H1 (cell line): ENCODE data around the gene ATG16L2. TPM values are rescaled to one million over a fixed set of nuclear protein-coding genes. Genes with fewer than 3 reads are reported as not detected.

Source experiments
- CTCF ChIA-PET: fragments of 300-600 bp; sonication (Branson Sonifier 250); formaldehyde crosslinking; loops from one replicate; lab custom pipeline; 2021; ENCODE audit not compliant: partially characterized antibody; lab: Charles Lee
- POLR2A ChIA-PET: fragments of 300-600 bp; sonication (Branson Sonifier 250); formaldehyde crosslinking; loops from one replicate; lab custom pipeline; 2021; ENCODE audit warnings: inconsistent platforms; ENCODE audit not compliant: partially characterized antibody; lab: Charles Lee
- DNase-seq, 2 experiments: peaks; one replicate each; pipeline versions ENCODE4 v3.0.0 to v3.0.0-alpha.2; 2010 to 2022; ENCODE audit warnings: low spot score in 2 of 2, low read depth in 1 of 2, mixed read lengths in 1 of 2
- FAIRE-seq: peaks from 2 replicates; lab custom pipeline; 2011; peaks lifted over from hg19 to GRCh38; lab: Jason Lieb, UNC
- H2AFZ ChIP-seq: 2 replicates; pipeline ENCODE4 v1.8.1; 2012; ENCODE audit warnings: low read length, inconsistent platforms
- H2AK5ac ChIP-seq: 2 replicates; pipeline ENCODE4 v1.6.1; 2013; ENCODE audit warnings: low read depth, low read length
- H2BK120ac ChIP-seq: replicated peaks from 2 replicates; pipeline ENCODE3; 2013; ENCODE audit warnings: low read depth, low read length, inconsistent platforms
- H2BK12ac ChIP-seq: 2 replicates; pipeline ENCODE4 v1.6.1; 2013; ENCODE audit warnings: low read depth, low read length
- H2BK15ac ChIP-seq: 2 replicates; pipeline ENCODE4 v1.6.1; 2013; ENCODE audit warnings: low read length
- H2BK20ac ChIP-seq: 2 replicates; pipeline ENCODE4 v1.6.1; 2013; ENCODE audit warnings: low read length
- H2BK5ac ChIP-seq: 2 replicates; pipeline ENCODE4 v1.6.1; 2013; ENCODE audit warnings: low read depth, low read length
- H3K14ac ChIP-seq: 2 replicates; pipeline ENCODE4 v1.6.1; 2013; ENCODE audit warnings: inconsistent platforms; ENCODE audit not compliant: insufficient read length
- H3K18ac ChIP-seq: 2 replicates; pipeline ENCODE4 v1.6.1; 2013; ENCODE audit warnings: low read length; ENCODE audit errors: extremely low read depth
- H3K23ac ChIP-seq: 2 replicates; pipeline ENCODE4 v1.6.1; 2013; ENCODE audit warnings: inconsistent platforms; ENCODE audit not compliant: insufficient read length
- H3K23me2 ChIP-seq: 2 replicates; pipeline ENCODE4 v1.6.1; 2013; ENCODE audit warnings: low read depth, low read length
- H3K27ac ChIP-seq: 2 replicates; pipeline ENCODE4 v1.6.1; 2011; ENCODE audit warnings: low read depth, low read length, inconsistent platforms
- H3K27me3 ChIP-seq, 4 experiments: replicated peaks in 1 of 4; 1 replicate in 1 of 4; 2 replicates in 3 of 4; pipeline versions ENCODE4 v1.6.1 to v1.8.1; 2011 to 2013; ENCODE audit warnings: low read length in 3 of 4, mild to moderate bottlenecking in 3 of 4, inconsistent platforms in 2 of 4, mixed read lengths in 2 of 4, moderate library complexity in 1 of 4; ENCODE audit not compliant: control insufficient read depth in 3 of 4, insufficient read depth in 3 of 4; ENCODE audit errors: extremely low read depth in 1 of 4
- H3K36me3 ChIP-seq, 4 experiments: 2 replicates each; pipeline versions ENCODE4 v1.6.1 to v1.8.1; 2011 to 2013; ENCODE audit warnings: mild to moderate bottlenecking in 4 of 4, low read length in 3 of 4, moderate library complexity in 2 of 4, control low read depth in 1 of 4, inconsistent platforms in 1 of 4; ENCODE audit not compliant: insufficient read depth in 4 of 4, control insufficient read depth in 2 of 4
- H3K4ac ChIP-seq: replicated peaks from 2 replicates; pipeline ENCODE3; 2013; ENCODE audit warnings: low read length, low read depth, mixed read lengths, inconsistent platforms; ENCODE audit not compliant: insufficient read length
- H3K4me1 ChIP-seq, 4 experiments: replicated peaks in 1 of 4; 1 replicate in 1 of 4; 2 replicates in 3 of 4; pipeline versions ENCODE4 v1.6.1 to v1.8.1; 2011 to 2013; ENCODE audit warnings: low read length in 3 of 4, inconsistent platforms in 2 of 4, mixed read lengths in 1 of 4; ENCODE audit not compliant: insufficient read depth in 4 of 4, control insufficient read depth in 3 of 4
- H3K4me2 ChIP-seq, 2 experiments: 2 replicates each; pipeline versions ENCODE4 v1.6.1 to v1.8.1; 2011 to 2013; ENCODE audit warnings: low read depth in 2 of 2, low read length in 2 of 2, control low read depth in 1 of 2, inconsistent platforms in 1 of 2, mild to moderate bottlenecking in 1 of 2; ENCODE audit not compliant: insufficient read depth in 1 of 2
- H3K4me3 ChIP-seq, 4 experiments: fragments of 200-600, 300-600 bp in 1 of 4; sonication (generic), shearing (Covaris generic), sonication (Bioruptor Twin) in 1 of 4; 2 replicates each; pipeline versions ENCODE4 v1.5.1 to v1.8.1; 2011 to 2016; ENCODE audit warnings: low read length in 4 of 4, low read depth in 3 of 4, control low read depth in 2 of 4, inconsistent platforms in 2 of 4, mild to moderate bottlenecking in 2 of 4, mixed read lengths in 1 of 4, moderate library complexity in 1 of 4; ENCODE audit not compliant: insufficient read depth in 2 of 4; ENCODE audit errors: extremely low read depth in 1 of 4
- H3K56ac ChIP-seq: replicated peaks from 2 replicates; pipeline ENCODE3; 2013; ENCODE audit warnings: low read depth, mild to moderate bottlenecking, mixed read lengths, low read length, inconsistent platforms; ENCODE audit not compliant: insufficient read length
- H3K79me1 ChIP-seq: 2 replicates; pipeline ENCODE4 v1.6.1; 2013; ENCODE audit warnings: low read depth, low read length, control low read depth
- H3K79me2 ChIP-seq, 2 experiments: 2 replicates each; pipeline versions ENCODE4 v1.6.1 to v1.8.1; 2012 to 2013; ENCODE audit warnings: low read length in 2 of 2, mild to moderate bottlenecking in 2 of 2, inconsistent platforms in 1 of 2; ENCODE audit not compliant: insufficient read depth in 2 of 2, control insufficient read depth in 1 of 2
- H3K9ac ChIP-seq, 4 experiments: replicated peaks in 1 of 4; 1 replicate in 1 of 4; 2 replicates in 3 of 4; pipeline versions ENCODE4 v1.6.1 to v1.8.1; 2011 to 2013; ENCODE audit warnings: low read depth in 3 of 4, low read length in 3 of 4, control low read depth in 2 of 4, mild to moderate bottlenecking in 2 of 4, moderate library complexity in 2 of 4, inconsistent platforms in 1 of 4; ENCODE audit errors: extremely low read depth in 1 of 4
- H3K9me3 ChIP-seq, 2 experiments: 2 replicates each; pipeline versions ENCODE4 v1.6.1 to v1.8.1; 2012 to 2013; ENCODE audit warnings: mild to moderate bottlenecking in 2 of 2, moderate library complexity in 2 of 2, control low read depth in 1 of 2, inconsistent platforms in 1 of 2, low read depth in 1 of 2, low read length in 1 of 2, mixed read lengths in 1 of 2; ENCODE audit not compliant: insufficient read depth in 2 of 2
- H4K20me1 ChIP-seq, 2 experiments: replicated peaks in 1 of 2; 2 replicates each; pipeline versions ENCODE3 to v1.8.1; 2011 to 2013; ENCODE audit warnings: inconsistent platforms in 2 of 2, low read length in 2 of 2, mild to moderate bottlenecking in 1 of 2; ENCODE audit not compliant: insufficient read depth in 2 of 2, control insufficient read depth in 1 of 2
- H4K5ac ChIP-seq: 2 replicates; pipeline ENCODE4 v1.6.1; 2013; ENCODE audit warnings: low read length, low read depth, mixed read lengths, inconsistent platforms; ENCODE audit not compliant: insufficient read length
- H4K8ac ChIP-seq: 2 replicates; pipeline ENCODE4 v1.8.0; 2013; ENCODE audit warnings: mild to moderate bottlenecking, moderate library complexity, low read length, inconsistent platforms; ENCODE audit not compliant: insufficient read depth; ENCODE audit errors: extremely low read depth
- H4K91ac ChIP-seq: replicated peaks from 2 replicates; pipeline ENCODE3; 2013; ENCODE audit warnings: low read length, mixed read lengths, inconsistent platforms; ENCODE audit not compliant: insufficient read length
- WGBS, 2 experiments: shearing (Covaris generic) in 1 of 2; methylation state at CpG; one replicate each; pipeline versions ENCODE4 v1.1.6 to v1.1.7; 2013 to 2015; ENCODE audit warnings: low lambda C conversion rate in 2 of 2, mixed read lengths in 2 of 2, inconsistent platforms in 1 of 2, low coverage in 1 of 2, missing lambda C conversion rate in 1 of 2; ENCODE audit not compliant: insufficient replicate concordance in 2 of 2, insufficient coverage in 1 of 2, insufficient read length in 1 of 2; ENCODE audit errors: extremely low coverage in 1 of 2, missing lambda C conversion rate in 1 of 2; 5-methylcytosine and 5-hydroxymethylcytosine counted together
- polyA plus RNA-seq, 7 experiments: library from polyadenylated mRNA; depleted of rRNA in 3 of 7; stranded (reverse) in 5 of 7; unstranded in 2 of 7; fragments of >200 nt in 5 of 7; fragments of 200-250 nt in 2 of 7; gene quantifications; 1 replicate in 5 of 7; 2 replicates in 1 of 7; 4 replicates in 1 of 7; pipeline versions ENCODE4 v1.2.1 to v1.2.3, GENCODE V29; 2011 to 2013; ENCODE audit warnings: missing spikeins in 2 of 7, mixed read lengths in 2 of 7
- total RNA-seq: library from RNA; stranded (reverse); fragmentation: NEBNext Ultra II Directional; extraction: Animal tissue kit (Norgen Biotek cat#: 25700); gene quantifications from 2 replicates; pipeline ENCODE4 v1.2.1, GENCODE V29; 2021

The ATG16L2 gene
- total and polyA plus RNA-seq, 2 of the 8 experiments (the other 6 are each of a cell fraction or from before 2014, with no cell fraction given): 11.0 to 18.5 TPM

- Histone ChIP-seq H4K5ac (no peak overlapping the region), H2BK20ac (no peak overlapping the region), H3K4me3 (no peak overlapping the region), H2BK15ac (no peak overlapping the region), H2BK5ac (no peak overlapping the region), H3K14ac (no peak overlapping the region), H3K27me3 (no peaks in the 10 kb centered on the region), H2BK12ac (no peak overlapping the region), H4K91ac (no peak overlapping the region), H3K4ac (no peak overlapping the region), H3K23ac (no peak overlapping the region), H3K18ac (no peak overlapping the region), H2AK5ac (no peak overlapping the region), H3K4me1 (no peaks in the 10 kb centered on the region), H2BK120ac (no peak overlapping the region), H3K23me2 (no peaks in the 10 kb centered on the region), H3K9me3 (no peaks in the 10 kb centered on the region), H3K79me2 (no peaks in the 10 kb centered on the region), H4K20me1 (no peaks in the 10 kb centered on the region), H4K8ac (no peak overlapping the region), H3K9ac (no peak overlapping the region), H2AFZ (no peak overlapping the region), H3K4me2 (no peak overlapping the region), H3K27ac (no peak overlapping the region), H3K56ac (no peak overlapping the region), H3K79me1 (no peaks in the 10 kb centered on the region), H3K36me3 (no peaks in the 10 kb centered on the region)
- POLR2A ChIA-PET: no interaction called here
- FAIRE-seq (no peak), DNase-seq (no peak)
- CTCF ChIA-PET: interaction anchor here (1.3 to 2.5 kb wide), 3 partner anchors 15 to 321 kb away, joined by 3 to 11 read pairs (median 8); no protein-coding TSS in a partner anchor
- 56% methylated on average over 3 of the region's 3 CpGs; no CpG with 5 or more reads in 1 of the 2 experiments for WGBS, 2 experiments
These were observed 42.5 kb downstream of the ATG16L2 start for GRCh38 chr11:72856551-72857345.
